GM10266 (cell line): ENCODE measurements around the gene SYTL3.
"Not testable (repeated sequence)": the region's sequence is repeated elsewhere in the genome, so short reads cannot be mapped to it uniquely, and the experiment has no call there.

Experiments
- DNase-seq: peaks from one replicate; pipeline ENCODE4 v3.0.0; 2012; ENCODE audit errors: extremely low spot score
- TF ChIP-seq, protein P1 (sequence below): IDR thresholded peaks from 2 replicates; pipeline ENCODE4 v1.5.1; 2012; ENCODE audit warnings: mild to moderate bottlenecking, low read depth; ENCODE audit not compliant: control insufficient read depth, insufficient read depth; ENCODE audit errors: missing control alignments

Gene SYTL3

DNA sequence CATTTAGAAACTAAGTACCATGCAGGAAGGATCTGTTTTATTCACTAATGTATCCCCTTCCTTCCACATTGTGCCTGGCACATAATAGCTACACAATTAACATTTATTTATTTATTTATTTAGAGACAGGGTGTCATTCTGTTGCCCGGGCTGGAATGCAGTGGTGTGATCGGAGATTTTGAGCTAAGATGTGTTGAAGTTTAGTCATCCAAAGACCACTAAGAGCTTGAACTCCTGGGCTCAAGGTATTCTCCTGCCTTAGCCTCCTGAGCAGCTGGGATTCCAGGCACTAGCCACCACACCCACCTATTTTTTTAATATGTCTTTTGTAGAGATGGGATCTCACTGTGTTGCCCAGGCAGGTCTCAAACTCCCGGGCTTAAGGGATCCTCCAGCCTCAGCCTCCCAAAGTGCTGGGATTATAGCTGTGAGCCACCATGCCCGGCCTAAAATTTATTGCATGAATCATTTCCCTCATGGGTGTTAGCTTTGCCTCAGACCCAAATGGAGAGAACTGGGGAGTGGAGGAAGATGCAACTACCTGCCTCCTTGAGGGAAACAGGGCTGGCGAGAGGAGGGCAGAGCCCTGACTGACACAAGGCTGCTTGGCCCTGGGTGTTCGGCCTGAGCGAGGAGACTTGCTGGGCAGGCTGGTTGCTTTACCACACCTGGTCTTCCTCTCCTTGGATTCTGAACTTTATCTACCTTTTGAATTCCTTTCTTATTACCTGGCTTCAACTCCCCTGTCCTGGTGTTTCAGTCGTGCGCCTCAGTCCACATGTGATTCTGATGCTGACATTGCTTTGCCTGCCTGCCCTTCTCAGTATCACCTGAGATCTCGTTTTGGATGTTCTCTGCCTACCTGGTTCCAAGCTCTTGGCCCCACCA, 3.6 kb upstream of the SYTL3 start:
- DNase-seq = no peak
- TF ChIP-seq, protein P1, sequence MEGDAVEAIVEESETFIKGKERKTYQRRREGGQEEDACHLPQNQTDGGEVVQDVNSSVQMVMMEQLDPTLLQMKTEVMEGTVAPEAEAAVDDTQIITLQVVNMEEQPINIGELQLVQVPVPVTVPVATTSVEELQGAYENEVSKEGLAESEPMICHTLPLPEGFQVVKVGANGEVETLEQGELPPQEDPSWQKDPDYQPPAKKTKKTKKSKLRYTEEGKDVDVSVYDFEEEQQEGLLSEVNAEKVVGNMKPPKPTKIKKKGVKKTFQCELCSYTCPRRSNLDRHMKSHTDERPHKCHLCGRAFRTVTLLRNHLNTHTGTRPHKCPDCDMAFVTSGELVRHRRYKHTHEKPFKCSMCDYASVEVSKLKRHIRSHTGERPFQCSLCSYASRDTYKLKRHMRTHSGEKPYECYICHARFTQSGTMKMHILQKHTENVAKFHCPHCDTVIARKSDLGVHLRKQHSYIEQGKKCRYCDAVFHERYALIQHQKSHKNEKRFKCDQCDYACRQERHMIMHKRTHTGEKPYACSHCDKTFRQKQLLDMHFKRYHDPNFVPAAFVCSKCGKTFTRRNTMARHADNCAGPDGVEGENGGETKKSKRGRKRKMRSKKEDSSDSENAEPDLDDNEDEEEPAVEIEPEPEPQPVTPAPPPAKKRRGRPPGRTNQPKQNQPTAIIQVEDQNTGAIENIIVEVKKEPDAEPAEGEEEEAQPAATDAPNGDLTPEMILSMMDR = no peak

DNA sequence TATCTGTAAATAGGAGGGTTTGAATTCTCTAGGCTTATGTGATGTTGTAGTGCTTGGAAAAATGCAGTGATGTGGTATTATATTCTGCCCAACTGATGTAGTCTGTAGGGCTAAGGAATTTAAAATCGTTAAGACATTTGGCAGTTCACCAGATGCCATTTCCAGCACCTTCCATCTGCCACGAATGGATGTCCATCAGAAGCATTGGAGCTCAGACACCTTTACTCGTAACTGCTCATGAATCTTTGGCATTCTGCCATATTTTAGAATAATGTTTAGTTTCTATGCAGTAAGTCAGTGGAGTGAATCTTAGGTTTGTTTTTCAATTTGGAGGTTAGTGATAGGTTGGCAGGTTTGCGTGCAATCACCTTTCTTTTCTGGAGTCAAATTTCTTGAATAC, 2.4 kb upstream of the SYTL3 start:
- TF ChIP-seq, protein P1 = no peak
- no peak for DNase-seq

DNA sequence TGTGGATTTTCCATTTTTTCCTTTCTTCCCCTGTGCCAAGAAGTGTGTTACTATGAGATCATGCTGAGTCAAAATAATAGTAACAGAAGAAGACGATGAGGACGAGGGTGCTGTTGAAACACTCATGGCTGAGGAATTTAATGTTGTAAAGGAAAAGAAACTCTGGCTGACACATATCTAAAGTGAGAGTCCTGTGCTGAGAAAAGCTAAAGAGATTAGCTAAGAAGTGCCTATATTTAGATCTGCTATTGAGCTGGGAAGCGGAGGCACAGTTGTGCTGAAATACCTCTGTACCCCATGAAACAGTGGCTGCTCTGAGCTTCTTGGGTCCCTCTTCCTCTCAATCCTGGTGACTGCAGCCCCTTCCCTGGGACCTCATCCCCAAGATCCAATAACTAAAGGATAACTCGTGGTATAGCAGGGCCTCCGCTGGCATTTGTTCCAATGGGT, 1.1 kb upstream of the SYTL3 start:
- DNase-seq = peak; percentile 71
- TF ChIP-seq, protein P1 = no peak

DNA sequence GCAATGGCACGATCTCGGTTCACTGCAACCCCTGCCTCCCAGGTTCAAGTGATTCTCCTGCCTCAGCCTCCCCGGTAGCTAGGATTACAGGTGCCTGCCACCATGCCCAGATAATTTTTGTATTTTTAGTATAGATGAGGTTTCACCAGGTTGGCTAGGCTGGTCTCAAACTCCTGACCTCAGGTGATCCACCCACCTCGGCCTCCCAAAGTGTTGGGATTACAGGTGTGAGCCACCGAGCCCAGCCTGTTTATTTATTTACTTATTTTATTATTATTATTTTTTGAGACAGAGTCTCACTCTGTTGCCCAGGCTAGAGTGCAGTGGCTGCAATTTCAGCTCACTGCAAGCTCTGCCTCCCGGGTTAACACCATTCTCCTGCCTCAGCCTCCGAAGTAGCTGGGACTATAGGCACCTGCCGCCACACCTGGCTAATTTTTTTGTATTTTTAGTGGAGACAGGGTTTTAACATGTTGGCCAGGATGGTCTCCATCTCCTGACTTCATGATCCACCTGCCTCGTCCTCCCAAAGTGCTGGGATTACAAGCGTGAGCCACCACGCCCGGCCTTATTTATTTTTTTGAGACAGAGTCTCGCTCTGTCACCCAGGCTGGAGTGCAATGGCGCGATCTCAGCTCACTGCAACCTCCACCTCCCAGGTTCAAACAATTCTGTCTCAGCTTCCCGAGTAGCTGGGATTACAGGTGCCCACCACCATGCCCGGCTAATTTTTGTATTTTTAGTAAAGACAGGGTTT, 2.3 kb downstream of the SYTL3 start:
- DNase-seq = not testable (repeated sequence)

DNA sequence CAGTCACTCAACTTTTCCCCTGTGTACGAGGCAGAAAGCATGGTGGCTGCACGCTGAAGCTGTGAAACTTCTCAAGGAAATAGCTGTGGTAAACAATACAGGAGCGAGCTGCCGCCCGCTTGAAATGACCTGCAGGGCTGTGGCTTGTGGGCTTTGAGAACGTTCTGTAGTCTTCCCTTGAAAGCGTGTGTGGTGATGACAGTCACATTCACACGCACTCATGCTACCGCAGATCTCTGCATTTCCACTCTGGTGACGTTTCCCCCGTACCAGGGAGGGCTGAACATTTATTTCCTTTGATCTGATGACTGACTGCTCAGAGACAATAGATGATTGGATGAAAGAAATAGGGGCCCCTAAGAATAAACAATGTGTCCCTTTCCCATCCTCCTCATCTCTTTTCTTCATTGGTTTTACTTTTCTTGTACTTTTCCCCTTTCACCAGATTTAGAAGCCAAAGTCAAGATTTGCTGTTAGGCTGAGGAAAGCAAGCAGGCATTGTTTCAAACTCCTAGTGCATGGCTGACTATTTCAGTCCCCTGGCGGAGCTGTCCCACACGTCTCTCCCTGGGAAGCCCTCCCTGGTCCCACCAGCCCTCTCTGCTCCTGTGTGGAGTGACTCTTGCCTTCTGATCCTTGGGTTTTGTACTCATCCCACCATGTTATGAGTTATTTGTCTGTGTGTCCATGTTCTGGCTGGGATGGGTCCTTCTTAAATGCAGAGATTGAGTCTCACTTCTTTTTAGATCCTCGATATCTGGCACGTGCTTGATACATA, 3.9 kb downstream of the SYTL3 start:
- DNase-seq = peak; percentile 69
- TF ChIP-seq, protein P1 = no peak

DNA sequence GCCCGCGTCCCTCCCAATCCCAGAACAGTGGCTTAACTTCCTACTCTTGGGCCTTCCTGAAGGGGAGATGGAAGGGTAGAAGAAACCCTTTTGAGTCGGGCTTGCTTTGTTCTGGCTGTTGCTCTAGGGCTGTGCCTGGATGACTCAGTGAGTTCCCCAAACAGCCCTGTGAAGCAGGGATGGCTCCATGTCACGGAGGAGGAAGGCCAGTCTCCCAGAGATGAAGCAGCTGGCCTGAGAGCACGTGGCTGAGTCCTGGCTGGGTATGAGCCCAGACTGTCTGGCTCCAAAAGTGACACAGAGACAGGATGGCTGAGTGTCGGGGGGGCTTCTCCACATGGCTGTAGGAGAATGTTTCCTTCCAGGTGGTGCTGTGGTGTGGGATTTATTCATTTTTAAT, 4.6 kb downstream of the SYTL3 start:
- TF ChIP-seq, protein P1 = no peak
- DNase-seq = no peak

DNA sequence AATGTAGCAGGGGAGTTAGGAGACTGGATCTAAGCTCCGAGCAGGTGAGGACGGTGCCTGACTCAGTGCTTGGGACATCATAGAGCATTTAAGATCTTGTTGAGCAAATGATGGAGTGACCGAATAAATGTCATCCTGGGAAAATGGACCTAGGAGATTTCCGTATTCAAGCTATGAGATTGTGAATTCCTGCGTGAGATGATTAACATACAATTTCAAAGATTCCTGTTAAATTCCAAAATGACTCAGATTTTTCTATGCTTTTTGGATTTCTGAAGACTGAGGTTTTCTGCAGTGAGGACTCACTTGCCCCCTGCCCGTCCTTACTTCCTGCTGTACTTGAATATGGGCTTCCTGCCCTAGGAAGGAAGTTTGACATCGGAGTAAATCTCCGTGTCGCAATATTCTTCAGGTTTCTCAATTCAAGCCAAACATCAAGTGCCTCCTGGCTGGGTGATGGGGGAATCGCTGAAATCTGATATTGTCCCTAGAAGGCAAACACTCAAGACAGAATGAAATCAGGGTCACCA, 5.2 kb downstream of the SYTL3 start:
- TF ChIP-seq, protein P1 = no peak
- DNase-seq = no peak
